PC-9 (cell line): ENCODE results near the gene SDC1. TPM values are rescaled to one million over a fixed set of nuclear protein-coding genes. Genes with fewer than 3 reads are reported as not detected.

ENCODE experiments used
- BruUV-seq: library from RNA; stranded (reverse); fragments of 400-500 nt; replicated peaks from 2 replicates; lab custom pipeline; 2021; lab: Mats Ljungman, UMichigan
- CTCF ChIA-PET: fragments of 300-600 bp; sonication (Branson Sonifier 250); formaldehyde crosslinking; loops from one replicate; lab custom pipeline; 2022; ENCODE audit warnings: antibody characterized with exemption; lab: Charles Lee
- POLR2A ChIA-PET: fragments of 300-600 bp; sonication (Branson Sonifier 250); formaldehyde crosslinking; loops from one replicate; lab custom pipeline; 2022; ENCODE audit warnings: antibody characterized with exemption; ENCODE audit not compliant: unreplicated experiment; lab: Charles Lee
- DNase-seq, 2 experiments: peaks; one replicate each; pipeline versions ENCODE4 v3.0.0 to v3.0.0-alpha.2; 2015 to 2022; ENCODE audit warnings: mixed read lengths in 1 of 2
- H2AFZ ChIP-seq: fragments of 200-600 bp; sonication (generic); 2 replicates; pipeline ENCODE4 v1.8.1; 2017; ENCODE audit warnings: antibody characterized with exemption
- H3F3A ChIP-seq: fragments of 200-600 bp; sonication (generic); 2 replicates; pipeline ENCODE4 v1.8.1; 2017; ENCODE audit warnings: antibody characterized with exemption, mild to moderate bottlenecking, low read depth; ENCODE audit not compliant: insufficient read depth
- H3K27ac ChIP-seq: fragments of 200-600 bp; sonication (generic); 2 replicates; pipeline ENCODE4 v1.6.1; 2016; ENCODE audit warnings: mixed run types
- H3K27me3 ChIP-seq: fragments of 200-600 bp; sonication (generic); 2 replicates; pipeline ENCODE4 v1.6.1; 2016; ENCODE audit warnings: low read depth, mixed run types; ENCODE audit not compliant: insufficient read depth
- H3K36me3 ChIP-seq: fragments of 200-600 bp; sonication (generic); 2 replicates; pipeline ENCODE4 v1.6.1; 2016; ENCODE audit warnings: low read depth, mixed run types
- H3K4me1 ChIP-seq: fragments of 200-600 bp; sonication (generic); replicated peaks from 2 replicates; pipeline ENCODE4 v1.6.1; 2016; ENCODE audit warnings: mixed run types; ENCODE audit not compliant: insufficient read depth
- H3K4me2 ChIP-seq: fragments of 200-600 bp; sonication (generic); 2 replicates; pipeline ENCODE4 v1.6.1; 2017; ENCODE audit warnings: mixed run types
- H3K4me3 ChIP-seq: fragments of 200-600 bp; sonication (generic); 2 replicates; pipeline ENCODE4 v1.6.1; 2016; ENCODE audit warnings: mixed run types
- H3K79me2 ChIP-seq: fragments of 200-600 bp; sonication (generic); 2 replicates; pipeline ENCODE4 v1.6.1; 2017; ENCODE audit warnings: low read depth, mixed run types
- H3K9me2 ChIP-seq: fragments of 200-600 bp; sonication (generic); 2 replicates; pipeline ENCODE4 v1.8.1; 2017; ENCODE audit warnings: mild to moderate bottlenecking; ENCODE audit not compliant: insufficient read depth
- H3K9me3 ChIP-seq: fragments of 200-600 bp; sonication (generic); 2 replicates; pipeline ENCODE4 v1.8.1; 2016; ENCODE audit warnings: low read depth; ENCODE audit not compliant: insufficient read depth
- H4K20me1 ChIP-seq: fragments of 200-600 bp; sonication (generic); 2 replicates; pipeline ENCODE4 v1.8.1; 2017; ENCODE audit not compliant: insufficient read depth
- CTCF ChIP-seq: fragments of 200-600 bp; sonication (generic); conservative IDR thresholded peaks from 2 replicates; pipeline ENCODE4 v1.6.1; 2017; ENCODE audit warnings: mixed run types, antibody characterized with exemption, mild to moderate bottlenecking, moderate library complexity
- EZH2 ChIP-seq: fragments of 200-600 bp; sonication (generic); IDR thresholded peaks from 2 replicates; pipeline ENCODE4 v1.8.0; 2017; ENCODE audit warnings: antibody characterized with exemption, low read depth
- intact Hi-C: fragments of 100-400 bp; cut with micrococcal nuclease; formaldehyde crosslinking; loops from one replicate; pipeline ENCODE4 v1.10.0; 2022; ENCODE audit not compliant: unreplicated experiment
- total RNA-seq: library from RNA; stranded (reverse); gene quantifications from 2 replicates; pipeline ENCODE4 v1.2.3, GENCODE V29; 2021

The SDC1 gene
- total RNA-seq, 1 experiment from 2014 or later = 128 TPM

- Histone ChIP-seq H3K4me2 (no peak overlapping the region), H3K27ac (no peak overlapping the region), H3K9me2 (no peaks in the 10 kb centered on the region), H3K4me1 (peaks cover 28% of the 10 kb centered on the region), H2AFZ (no peak overlapping the region), H4K20me1 (no peaks in the 10 kb centered on the region), H3K79me2 (no peaks in the 10 kb centered on the region), H3K27me3 (no peaks in the 10 kb centered on the region), H3F3A (peaks cover 18% of the 10 kb centered on the region), H3K4me3 (no peak overlapping the region), H3K36me3 (no peaks in the 10 kb centered on the region), H3K9me3 (no peaks in the 10 kb centered on the region)
- CTCF ChIA-PET = interaction anchor here (0.6 to 1.3 kb wide), 4 partner anchors 39 to 72 kb away, joined by 3 to 11 read pairs (median 3); partner anchors contain the start of gene SDC1
- POLR2A ChIA-PET = no interaction called here
- peak in 1 of 2 experiments; percentile 80 for DNase-seq
- intact Hi-C loops = loop anchor here (1.0 kb wide), 2 partner anchors 39 to 109 kb away; no protein-coding TSS in a partner anchor
- TF ChIP-seq CTCF = no peak
- TF ChIP-seq EZH2 = no peak
- BruUV-seq = no TSS peak
Observed at GRCh38 chr2:20179755-20180594, 45.0 kb downstream of the SDC1 start.

- no TSS peak for BruUV-seq
- Histone ChIP-seq H3K36me3 (no peaks in the 10 kb centered on the region), H3K27ac (no peak overlapping the region), H3F3A (peaks cover 13% of the 10 kb centered on the region), H3K79me2 (no peaks in the 10 kb centered on the region), H3K4me3 (no peak overlapping the region), H3K4me1 (peaks cover 22% of the 10 kb centered on the region), H3K27me3 (no peaks in the 10 kb centered on the region), H3K9me2 (no peaks in the 10 kb centered on the region), H4K20me1 (no peaks in the 10 kb centered on the region), H3K4me2 (no peak overlapping the region), H2AFZ (no peak overlapping the region), H3K9me3 (no peaks in the 10 kb centered on the region)
- intact Hi-C loops = loop anchor here (1.0 kb wide), 2 partner anchors 38 to 110 kb away; no protein-coding TSS in a partner anchor
- POLR2A ChIA-PET = no interaction called here
- TF ChIP-seq CTCF (no peak), EZH2 (no peak)
- CTCF ChIA-PET = interaction anchor here (0.8 to 1.3 kb wide), 2 partner anchors 38 to 46 kb away, joined by 3 to 11 read pairs; partner anchors contain the start of gene SDC1
- no peak for DNase-seq
Observed at GRCh38 chr2:20179466-20179754, 45.5 kb downstream of the SDC1 start.

GRCh38 chr2:20178666-20179465, 46.1 kb downstream of the SDC1 start:
- no TSS peak for BruUV-seq
- Histone ChIP-seq H3K27me3 (no peaks in the 10 kb centered on the region), H3F3A (peaks cover 9% of the 10 kb centered on the region; the same call in 1 of the 2 replicates), H3K36me3 (no peaks in the 10 kb centered on the region), H4K20me1 (no peaks in the 10 kb centered on the region), H3K79me2 (no peaks in the 10 kb centered on the region), H3K9me3 (no peaks in the 10 kb centered on the region), H3K27ac (no peak overlapping the region), H3K9me2 (no peaks in the 10 kb centered on the region), H3K4me2 (no peak overlapping the region), H3K4me1 (peaks cover 17% of the 10 kb centered on the region), H2AFZ (no peak overlapping the region), H3K4me3 (no peak overlapping the region)
- DNase-seq = no peak
- intact Hi-C loops = loop anchor here (1.0 kb wide), 2 partner anchors 38 to 110 kb away; no protein-coding TSS in a partner anchor
- CTCF ChIA-PET = interaction anchor here (0.8 to 1.3 kb wide), 2 partner anchors 38 to 46 kb away, joined by 3 to 11 read pairs; partner anchors contain the start of gene SDC1
- POLR2A ChIA-PET = no interaction called here
- TF ChIP-seq CTCF (no peak), EZH2 (no peak)
